Measurements from ENCODE around the gene IKZF3.

DNA sequence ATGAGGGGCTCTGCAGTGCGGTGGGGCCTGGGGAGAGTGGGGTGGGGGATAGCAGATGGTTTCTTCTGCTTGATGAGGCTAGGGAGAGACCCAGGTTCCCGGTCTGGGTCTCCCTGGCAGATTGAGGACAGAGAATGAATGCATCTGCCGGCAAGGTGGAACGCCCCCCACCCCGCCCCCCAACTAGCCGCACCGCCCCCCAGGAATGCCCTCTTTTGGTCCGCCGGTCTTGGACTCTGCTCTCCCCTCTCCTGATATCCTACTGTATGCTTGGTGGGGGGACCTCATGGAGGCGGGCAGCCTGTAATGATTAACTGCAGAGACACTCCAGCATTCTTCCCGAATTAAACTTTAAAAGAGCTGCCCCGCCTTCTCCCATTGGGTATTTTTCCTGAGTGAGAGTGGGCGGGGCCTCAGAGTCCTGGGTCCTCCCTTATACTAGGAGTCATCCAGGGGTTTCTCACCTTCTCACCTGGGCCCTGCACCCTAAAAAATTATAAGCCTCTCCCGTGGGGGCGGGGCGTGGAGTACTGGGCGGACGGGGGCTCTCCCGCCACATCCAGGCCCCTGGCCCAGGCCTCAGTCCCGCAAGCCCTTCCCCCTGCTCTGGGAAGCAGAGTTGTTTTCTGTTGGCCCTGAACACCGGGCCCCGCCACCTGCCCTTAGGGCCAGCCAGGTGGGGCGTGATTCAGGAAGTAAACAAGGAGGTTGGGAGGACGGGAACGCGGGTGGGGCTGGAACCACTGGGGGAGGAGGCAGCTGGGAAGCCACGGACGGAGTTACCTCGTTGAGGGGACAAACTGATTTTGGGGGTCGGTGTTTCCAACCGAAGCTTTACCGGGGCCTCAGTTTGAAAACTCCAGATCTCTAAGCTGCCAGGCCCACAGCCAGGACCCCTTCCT lies 124.9 kb downstream of the IKZF3 start:
- no peak for TF ChIP-seq CTCF (IDR thresholded peaks at IDR 0.05)
- peak in 1 of 2 donors; percentile 24 for TF ChIP-seq POLR2A (IDR thresholded peaks at IDR 0.05)

All from thyroid gland (tissue), 4 donors.